Activated CD4-positive, alpha-beta T cell treated with anti-CD3 and anti-CD28 coated beads, Interleukin-2, amount 10 ng/mL, durations not matched to agents 24 days and 14 days (primary cell): ENCODE data around the gene GNG10. TPM values are rescaled to one million over a fixed set of nuclear protein-coding genes. Genes with fewer than 3 reads are reported as not detected.
"Not testable (repeated sequence)": the region's sequence is repeated elsewhere in the genome, so short reads cannot be mapped to it uniquely, and the experiment has no call there.

Experiments
- DNase-seq: peaks from one replicate; pipeline ENCODE4 v3.0.0; 2022
- H3K27ac Mint-ChIP-seq: one replicate; pipeline ENCODE4 v1.8.0; 2022; ENCODE audit warnings: mild to moderate bottlenecking, mixed read lengths
- H3K27me3 Mint-ChIP-seq: one replicate; pipeline ENCODE4 v1.8.0; 2022; ENCODE audit warnings: mixed read lengths
- H3K36me3 Mint-ChIP-seq: one replicate; pipeline ENCODE4 v1.8.0; 2022; ENCODE audit warnings: low read depth, mild to moderate bottlenecking, mixed read lengths
- H3K4me1 Mint-ChIP-seq: one replicate; pipeline ENCODE4 v1.8.0; 2021; ENCODE audit warnings: mixed read lengths
- H3K4me3 Mint-ChIP-seq: one replicate; pipeline ENCODE4 v1.8.0; 2022; ENCODE audit warnings: mild to moderate bottlenecking, moderate library complexity, mixed read lengths
- H3K9me3 Mint-ChIP-seq: one replicate; pipeline ENCODE4 v1.8.0; 2021; ENCODE audit warnings: mixed read lengths
- intact Hi-C: fragments of 100-400 bp; cut with micrococcal nuclease; formaldehyde crosslinking; loops from one replicate; pipeline ENCODE4 v1.15.1; 2023
- total RNA-seq: library from RNA; stranded (reverse); gene quantifications from 2 replicates; pipeline ENCODE4 v1.2.3, GENCODE V29; 2022

GNG10 gene
- 30.9 and 31.7 TPM in 2 replicates for total RNA-seq

DNA sequence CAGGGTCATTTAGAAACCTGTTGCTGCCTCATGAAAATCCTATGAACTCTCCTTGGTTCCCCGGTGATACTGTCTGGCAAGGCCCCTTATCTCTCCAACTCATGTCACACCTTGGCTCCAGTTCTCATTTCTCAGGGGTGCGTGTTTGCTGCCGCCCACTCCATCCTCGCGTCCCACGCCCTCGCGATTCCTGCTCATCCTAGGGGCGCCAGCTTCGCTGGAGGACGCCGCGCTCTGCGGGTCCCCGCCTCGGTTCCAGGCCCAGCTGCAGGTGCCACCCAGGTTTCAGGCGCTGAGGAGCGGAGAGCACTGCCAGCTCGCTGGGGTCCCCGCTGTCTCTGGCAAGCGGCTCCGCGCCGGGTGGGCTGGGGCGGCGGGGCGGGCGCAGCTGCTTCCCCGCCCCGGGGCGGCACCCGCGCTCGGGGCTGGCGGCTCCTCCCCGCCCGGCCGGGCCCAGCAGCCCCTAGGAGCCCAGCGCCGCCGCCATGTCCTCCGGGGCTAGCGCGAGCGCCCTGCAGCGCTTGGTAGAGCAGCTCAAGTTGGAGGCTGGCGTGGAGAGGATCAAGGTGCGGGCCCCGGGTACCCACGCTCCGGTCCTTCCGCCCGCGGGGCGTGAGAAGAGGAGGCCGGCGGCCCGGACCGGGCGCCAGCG lies at the start of gene GNG10:
TSS of gene GNG10 (plus strand) at position 456 of the 652 bp plus-strand sequence. CDS start at position 486, 30 bp downstream.
- no peaks in the 10 kb centered on the region for H3K9me3 Mint-ChIP-seq
- peak within 1 kb of the TSS; percentile 97 for H3K27ac Mint-ChIP-seq
- H3K4me3 Mint-ChIP-seq: peak within 1 kb of the TSS; percentile 90
- intact Hi-C loops: loop anchor here (1.0 kb wide), 2 partner anchors 178 to 672 kb away; partner anchors contain the start of gene PTBP3
- peak; percentile 92 for DNase-seq
- no peaks in the 10 kb centered on the region for H3K27me3 Mint-ChIP-seq
- H3K4me1 Mint-ChIP-seq: peaks cover 28% of the 10 kb centered on the region
- H3K36me3 Mint-ChIP-seq: peaks cover 20% of the 10 kb centered on the region

DNA sequence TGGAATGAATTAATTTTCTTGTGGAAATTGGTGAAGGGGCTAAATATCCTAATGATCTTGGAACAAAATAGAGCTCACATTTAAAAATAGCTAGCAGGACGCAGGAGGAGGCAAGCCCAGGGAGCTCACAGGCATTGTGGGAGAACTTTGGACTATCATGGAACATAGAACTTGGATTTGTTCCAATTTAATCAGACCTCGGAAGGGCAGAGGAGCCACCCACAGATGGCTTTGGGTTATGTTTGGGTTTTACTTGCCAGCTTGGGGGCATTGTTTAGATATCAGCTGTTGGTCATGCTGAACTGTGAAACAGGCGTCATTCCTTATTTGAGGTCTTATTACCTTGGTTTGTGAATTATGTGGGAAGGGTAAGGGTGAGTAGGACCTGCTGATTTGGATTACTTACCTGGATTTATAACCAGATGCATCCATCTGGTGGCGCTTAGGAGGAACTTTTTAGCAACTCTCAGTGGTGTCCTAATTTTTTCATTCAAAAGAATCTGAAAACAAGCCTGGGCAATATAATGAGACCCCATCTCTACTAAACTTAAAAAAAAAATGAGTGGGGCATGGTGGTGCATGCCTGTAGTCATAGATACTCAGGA lies 47.9 kb upstream of the GNG10 start:
- Mint-ChIP-seq H3K4me1 (no peaks in the 10 kb centered on the region), H3K27me3 (peaks cover 28% of the 10 kb centered on the region)
- no peak for DNase-seq

DNA sequence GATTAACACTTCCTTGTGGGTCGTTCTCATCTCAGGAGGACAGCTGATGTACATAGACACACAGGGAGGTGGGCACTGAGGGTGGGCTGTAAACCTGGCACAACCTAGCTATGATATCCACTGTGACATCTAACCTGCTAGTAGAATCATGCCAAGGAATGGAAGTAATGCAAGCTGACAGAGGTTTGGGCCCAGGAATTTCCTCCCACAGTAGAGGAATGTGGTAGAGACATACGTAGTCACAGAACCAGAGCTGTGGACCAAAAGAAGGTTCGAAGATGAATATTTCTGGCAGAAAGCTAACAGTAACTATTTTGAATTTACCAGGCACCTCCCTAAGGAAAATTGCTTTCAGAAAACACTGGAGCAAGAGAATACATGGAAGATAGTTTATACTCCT lies 45.5 kb upstream of the GNG10 start:
- Mint-ChIP-seq H3K36me3 (no peaks in the 10 kb centered on the region), H3K4me1 (no peaks in the 10 kb centered on the region), H3K27ac (no peak overlapping the region), H3K4me3 (no peak overlapping the region), H3K9me3 (no peaks in the 10 kb centered on the region), H3K27me3 (peaks cover 17% of the 10 kb centered on the region)
- intact Hi-C loops: no loop called here
- DNase-seq: no peak

More for the DNA sequence above, 47.9 kb upstream of the GNG10 start:
- intact Hi-C loops: no loop called here
- Mint-ChIP-seq H3K4me3 (no peak overlapping the region), H3K27ac (no peak overlapping the region), H3K36me3 (no peaks in the 10 kb centered on the region), H3K9me3 (no peaks in the 10 kb centered on the region)

DNA sequence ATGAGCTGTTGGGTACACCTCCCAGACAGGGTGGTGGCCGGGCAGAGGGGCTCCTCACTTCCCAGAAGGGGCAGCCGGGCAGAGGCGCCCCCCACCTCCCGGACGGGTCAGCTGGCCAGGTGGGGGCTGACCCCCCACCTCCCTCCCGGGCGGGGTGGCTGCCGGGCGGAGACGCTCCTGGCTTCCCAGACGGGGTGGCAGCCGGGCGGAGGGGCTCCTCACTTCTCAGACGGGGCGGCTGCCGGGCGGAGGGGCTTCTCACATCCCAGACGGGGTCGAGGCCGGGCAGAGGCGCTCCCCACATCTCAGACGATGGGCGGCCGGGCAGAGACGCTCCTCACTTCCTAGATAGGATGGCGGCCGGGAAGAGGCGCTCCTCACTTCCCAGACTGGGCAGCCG lies 44.1 kb upstream of the GNG10 start:
- H3K27ac Mint-ChIP-seq, DNase-seq, H3K4me1 Mint-ChIP-seq, H3K36me3 Mint-ChIP-seq, H3K4me3 Mint-ChIP-seq, intact Hi-C loops, H3K9me3 Mint-ChIP-seq: not testable (repeated sequence)
- H3K27me3 Mint-ChIP-seq: peaks cover 16% of the 10 kb centered on the region

DNA sequence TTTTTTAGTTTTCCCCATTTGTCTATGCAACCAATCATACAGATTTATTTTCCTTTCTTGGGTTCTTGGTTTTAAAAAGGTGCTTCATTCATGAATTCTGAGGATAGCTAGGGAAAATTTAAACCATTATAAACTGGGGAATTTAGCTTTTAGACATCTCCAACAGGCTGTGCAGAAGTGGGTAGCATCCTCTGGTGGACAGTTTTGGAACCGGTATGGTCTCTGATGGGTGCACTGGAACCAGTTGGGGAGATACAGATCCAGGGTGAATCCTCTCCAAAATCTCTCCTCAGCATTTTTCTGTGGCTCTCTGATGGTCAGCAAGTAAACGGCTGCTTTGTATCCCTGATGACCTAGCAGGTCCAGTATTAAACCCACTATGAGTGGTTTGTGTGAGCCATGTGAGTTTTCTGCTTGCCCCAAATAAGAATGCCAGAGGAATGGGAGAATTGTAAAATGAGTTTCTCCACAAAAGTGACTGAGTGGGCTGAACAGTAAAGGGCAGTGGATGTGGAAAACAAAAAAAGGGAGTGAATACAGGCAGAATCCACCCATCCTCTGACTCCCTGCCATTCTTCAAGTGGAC lies 39.4 kb upstream of the GNG10 start:
- Mint-ChIP-seq H3K27ac (no peak overlapping the region), H3K27me3 (peaks cover 12% of the 10 kb centered on the region), H3K4me1 (no peaks in the 10 kb centered on the region), H3K36me3 (no peaks in the 10 kb centered on the region), H3K4me3 (no peak overlapping the region), H3K9me3 (no peaks in the 10 kb centered on the region)
- DNase-seq: peak; percentile 71
- intact Hi-C loops: no loop called here

DNA sequence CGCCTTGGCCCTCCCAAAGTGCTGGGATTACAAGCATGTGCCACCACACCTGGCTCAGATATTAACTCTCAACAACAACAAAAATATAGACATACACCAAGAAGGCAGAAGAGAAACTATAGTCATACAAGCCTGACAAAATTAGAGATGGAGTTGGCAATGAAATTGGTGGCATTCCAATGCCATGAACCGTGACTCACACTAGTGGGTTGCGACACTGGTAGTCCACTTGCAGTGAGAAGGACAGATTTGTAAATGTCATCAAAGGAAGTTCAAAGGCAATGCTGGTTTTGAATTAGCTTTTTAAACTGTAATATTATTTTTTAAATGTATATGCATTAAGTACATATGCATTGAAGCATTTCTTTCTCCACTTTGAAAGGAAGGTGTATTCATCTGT lies 38.8 kb upstream of the GNG10 start:
- Mint-ChIP-seq H3K36me3 (no peaks in the 10 kb centered on the region), H3K4me3 (no peak overlapping the region), H3K27me3 (peaks cover 12% of the 10 kb centered on the region), H3K9me3 (no peaks in the 10 kb centered on the region), H3K4me1 (no peaks in the 10 kb centered on the region), H3K27ac (no peak overlapping the region)
- intact Hi-C loops: no loop called here
- DNase-seq: no peak

DNA sequence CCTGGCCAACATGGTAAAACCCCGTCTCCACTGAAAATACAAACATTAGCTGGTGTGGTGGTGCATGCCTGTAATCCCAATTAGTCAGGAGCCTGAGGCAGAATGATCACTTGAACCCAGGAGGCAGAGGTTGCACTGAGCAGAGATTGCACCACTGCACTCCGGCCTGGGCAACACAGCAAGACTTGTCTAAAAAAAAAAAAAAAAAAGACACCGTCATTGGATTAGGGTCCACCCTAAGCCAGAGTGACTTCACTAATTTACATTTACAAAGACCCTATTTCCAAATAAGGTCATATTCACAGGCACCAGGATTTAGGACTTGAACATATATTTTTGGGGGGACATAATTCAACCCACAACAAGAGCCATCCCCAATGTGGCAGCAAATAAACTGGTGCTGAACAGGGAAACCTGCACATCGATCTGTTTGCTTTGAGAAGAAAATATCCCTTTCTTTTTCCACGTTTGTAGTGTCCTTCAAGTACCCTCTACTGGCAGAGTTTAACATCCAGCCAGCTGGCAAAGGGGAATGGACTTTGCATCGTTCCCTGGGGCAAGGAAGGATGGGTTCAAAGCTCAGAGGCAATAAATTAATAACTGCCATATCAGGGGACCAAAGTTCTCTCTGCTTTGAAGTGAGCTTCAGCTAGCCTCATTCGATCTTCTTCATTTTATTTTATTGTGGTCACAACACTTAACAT lies 34.0 kb upstream of the GNG10 start:
- DNase-seq: no peak
- Mint-ChIP-seq H3K27me3 (peaks cover 9% of the 10 kb centered on the region), H3K36me3 (peaks cover 3% of the 10 kb centered on the region), H3K27ac (no peak overlapping the region), H3K4me1 (peaks cover 10% of the 10 kb centered on the region), H3K9me3 (no peaks in the 10 kb centered on the region), H3K4me3 (no peak overlapping the region)
- intact Hi-C loops: no loop called here

DNA sequence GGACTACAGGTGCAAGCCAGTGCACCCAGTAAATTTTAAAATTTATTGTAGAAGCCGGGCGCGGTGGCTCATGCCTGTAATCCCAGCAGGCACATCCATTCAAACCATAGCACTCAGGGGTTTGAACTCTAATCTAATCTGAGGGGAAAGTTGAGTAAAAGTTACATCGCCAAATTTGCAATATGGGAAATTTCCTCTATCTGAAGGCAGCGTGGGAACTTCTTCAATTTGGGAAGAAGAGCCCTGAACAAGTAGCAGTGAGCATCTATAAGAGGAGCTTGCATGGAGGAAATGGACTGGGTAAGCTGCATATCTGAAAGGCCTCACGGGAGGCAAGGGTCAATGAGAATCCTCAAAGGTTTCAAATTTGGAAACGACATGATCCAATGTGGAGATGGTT lies 33.0 kb upstream of the GNG10 start:
- H3K27ac Mint-ChIP-seq: no peak overlapping the region
- H3K4me3 Mint-ChIP-seq: no peak overlapping the region
- intact Hi-C loops: no loop called here
- no peak for DNase-seq
- peaks cover 20% of the 10 kb centered on the region for H3K4me1 Mint-ChIP-seq
- peaks cover 12% of the 10 kb centered on the region for H3K36me3 Mint-ChIP-seq
- H3K9me3 Mint-ChIP-seq: no peaks in the 10 kb centered on the region
- peaks cover 8% of the 10 kb centered on the region for H3K27me3 Mint-ChIP-seq

DNA sequence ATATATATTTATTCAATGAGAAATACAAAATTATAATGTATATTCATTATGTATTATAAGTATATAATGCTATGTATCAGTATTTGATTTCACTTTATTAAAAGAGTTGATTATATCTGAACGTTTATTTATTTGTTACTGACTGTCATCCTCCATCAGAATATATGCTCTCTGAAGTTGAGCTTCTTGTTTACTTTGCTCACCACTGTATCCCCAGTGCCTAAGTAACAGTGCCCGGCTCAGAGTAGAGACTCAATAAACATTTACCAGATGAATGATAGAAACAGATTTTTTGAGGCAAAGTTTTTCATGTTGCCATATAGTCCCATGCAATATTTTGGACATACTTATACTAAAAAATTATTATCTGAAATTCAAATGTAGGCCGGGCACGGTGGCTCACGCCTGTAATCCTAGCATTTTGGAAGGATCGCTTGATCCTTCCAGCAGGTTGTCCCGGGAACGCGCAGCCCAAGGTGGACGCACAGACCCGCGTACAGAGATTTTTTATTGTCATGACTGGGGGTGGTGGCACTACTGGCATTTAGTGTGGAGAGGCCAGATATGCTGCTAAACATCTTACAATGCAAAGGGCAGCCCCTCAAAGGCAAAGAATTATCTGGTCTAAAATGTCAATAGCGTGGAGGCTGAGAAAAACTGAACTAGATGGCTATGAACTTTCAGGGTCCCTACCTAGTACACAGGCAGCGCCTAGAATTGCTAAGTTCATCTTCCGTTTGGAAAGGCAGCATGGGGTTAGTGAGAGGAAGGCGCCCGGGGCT lies 31.0 kb upstream of the GNG10 start:
- Mint-ChIP-seq H3K4me3 (peak overlapping the region; percentile 98), H3K4me1 (peaks cover 38% of the 10 kb centered on the region), H3K27ac (peak overlapping the region; percentile 92), H3K36me3 (peaks cover 22% of the 10 kb centered on the region), H3K9me3 (no peaks in the 10 kb centered on the region), H3K27me3 (peaks cover 3% of the 10 kb centered on the region)
- DNase-seq: no peak
- intact Hi-C loops: loop anchor here (2.0 to 10.0 kb wide), 3 partner anchors 32 to 1780 kb away; partner anchors contain the start of genes C9orf43, POLE3, PTGR1 and UGCG

DNA sequence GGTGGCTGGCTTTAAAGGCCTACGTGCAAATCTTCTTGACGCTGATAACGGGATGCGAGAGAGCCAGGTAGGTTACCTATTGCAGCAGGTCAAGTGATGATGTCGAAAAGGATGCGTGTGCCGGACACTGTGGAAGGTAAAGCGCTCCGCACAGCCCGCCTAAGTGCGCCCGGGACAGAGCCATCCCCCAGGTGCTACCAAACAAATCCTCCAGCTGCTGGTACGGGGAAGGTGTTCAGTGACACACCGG lies 30.5 kb upstream of the GNG10 start:
- Mint-ChIP-seq H3K9me3 (no peaks in the 10 kb centered on the region), H3K27me3 (no peaks in the 10 kb centered on the region)
- DNase-seq: no peak

DNA sequence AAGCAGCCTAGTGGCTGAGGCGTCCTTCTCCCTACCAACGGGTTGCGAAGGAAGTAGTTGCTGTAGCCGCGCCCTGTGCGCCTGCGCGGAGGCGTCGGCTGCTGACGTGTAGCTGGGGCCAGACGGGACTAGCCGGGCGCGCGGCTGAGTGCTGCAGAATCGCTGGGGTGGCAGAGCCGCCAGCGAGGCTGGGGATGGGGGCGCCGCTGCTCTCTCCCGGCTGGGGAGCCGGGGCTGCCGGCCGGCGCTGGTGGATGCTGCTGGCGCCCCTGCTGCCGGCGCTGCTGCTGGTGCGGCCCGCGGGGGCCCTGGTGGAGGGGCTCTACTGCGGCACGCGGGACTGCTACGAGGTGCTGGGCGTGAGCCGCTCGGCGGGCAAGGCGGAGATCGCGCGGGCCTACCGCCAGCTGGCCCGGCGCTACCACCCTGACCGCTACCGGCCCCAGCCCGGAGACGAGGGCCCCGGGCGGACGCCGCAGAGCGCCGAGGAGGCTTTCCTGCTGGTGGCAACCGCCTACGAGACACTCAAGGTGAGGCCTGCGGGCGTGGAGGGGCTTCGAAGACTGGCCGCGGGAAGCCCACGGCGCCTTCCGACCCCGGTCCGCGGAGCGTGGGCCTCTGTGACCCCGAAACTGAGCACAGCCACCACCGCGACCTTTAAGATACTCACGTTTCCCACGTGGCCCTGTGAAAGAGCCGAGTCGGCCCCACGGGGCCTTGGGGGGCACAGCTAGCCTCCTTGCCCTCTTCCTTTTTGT lies 30.0 kb upstream of the GNG10 start, which contains the start of gene DNAJC25:
TSS of gene DNAJC25 (plus strand) at position 121 of the 758 bp plus-strand sequence. CDS start at position 195, 74 bp downstream.
- H3K4me1 Mint-ChIP-seq: peaks cover 42% of the 10 kb centered on the region

More for the DNA sequence above, 30.5 kb upstream of the GNG10 start:
- Mint-ChIP-seq H3K36me3 (peaks cover 22% of the 10 kb centered on the region), H3K4me1 (peaks cover 40% of the 10 kb centered on the region), H3K4me3 (peak overlapping the region; percentile 98), H3K27ac (peak overlapping the region; percentile 92)
- intact Hi-C loops: loop anchor here (1.0 to 10.0 kb wide), 6 partner anchors 31 to 1780 kb away; partner anchors contain the start of genes C9orf43, ECPAS, POLE3 and PTGR1

DNA sequence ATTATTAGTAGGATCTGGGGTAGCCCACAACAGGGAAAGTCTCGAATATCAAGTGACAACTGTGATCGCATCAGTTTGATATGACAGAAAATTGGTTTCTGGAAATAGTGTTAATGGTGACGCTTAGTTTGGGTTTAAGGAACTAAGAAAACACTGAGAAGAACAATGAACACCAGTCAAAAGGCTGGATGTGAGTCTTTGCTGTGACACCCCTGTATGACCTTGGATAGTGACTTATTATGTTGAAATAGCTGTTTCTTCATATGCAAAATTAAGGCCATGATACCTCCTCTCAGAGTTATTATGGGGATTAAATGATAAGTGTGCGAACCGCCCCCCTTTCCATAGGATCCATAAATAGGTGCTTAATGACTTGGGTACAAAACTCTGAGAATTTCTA lies 29.3 kb upstream of the GNG10 start:
- Mint-ChIP-seq H3K36me3 (peaks cover 22% of the 10 kb centered on the region), H3K4me3 (peak overlapping the region; percentile 98), H3K9me3 (no peaks in the 10 kb centered on the region), H3K27me3 (no peaks in the 10 kb centered on the region), H3K27ac (peak overlapping the region; percentile 90), H3K4me1 (peaks cover 42% of the 10 kb centered on the region)
- intact Hi-C loops: loop anchor here (10.0 kb wide), 1 partner anchor 263 kb away; the partner anchor contains the start of gene UGCG
- DNase-seq: no peak

More for the DNA sequence above, 30.0 kb upstream of the GNG10 start, which contains the start of gene DNAJC25:
- peak; percentile 99 for DNase-seq
- no peaks in the 10 kb centered on the region for H3K27me3 Mint-ChIP-seq
- peak within 1 kb of the TSS; percentile 92 for H3K27ac Mint-ChIP-seq
- H3K4me3 Mint-ChIP-seq: peak within 1 kb of the TSS; percentile 98
- no peaks in the 10 kb centered on the region for H3K9me3 Mint-ChIP-seq
- intact Hi-C loops: loop anchor here (1.0 to 10.0 kb wide), 6 partner anchors 31 to 1779 kb away; partner anchors contain the start of genes C9orf43, ECPAS, POLE3 and PTGR1
- peaks cover 22% of the 10 kb centered on the region for H3K36me3 Mint-ChIP-seq
